Measurements from ENCODE around the gene KDM4B.
"Not testable (repeated sequence)": the region's sequence is repeated elsewhere in the genome, so short reads cannot be mapped to it uniquely, and the experiment has no call there.

Gene KDM4B

GRCh38 chr19:4969292-4969771 is 419 bp downstream of the KDM4B start:
- DNase-seq: no peak

- DNase-seq: no peak
These were observed 1.0 kb downstream of the KDM4B start for GRCh38 chr19:4969772-4970531.

- DNase-seq: no peak
These were observed 1.9 kb downstream of the KDM4B start for GRCh38 chr19:4970558-4971423.

- peak in 1 of 4 experiments; percentile 9 for DNase-seq
These were observed 2.5 kb downstream of the KDM4B start for GRCh38 chr19:4971424-4971793.

- no peak for DNase-seq
These were observed 3.0 kb downstream of the KDM4B start for GRCh38 chr19:4971816-4972495.

- DNase-seq: no peak
These were observed 3.8 kb downstream of the KDM4B start for GRCh38 chr19:4972509-4973230.

- no peak for DNase-seq
These were observed 6.1 kb downstream of the KDM4B start for GRCh38 chr19:4974880-4975469.

GRCh38 chr19:4975601-4976000 is 6.7 kb downstream of the KDM4B start:
- DNase-seq: not testable (repeated sequence)

GRCh38 chr19:4976401-4977298 is 7.7 kb downstream of the KDM4B start:
- DNase-seq: no peak

- DNase-seq: no peak
These were observed 8.6 kb downstream of the KDM4B start for GRCh38 chr19:4977299-4978174.

- DNase-seq: no peak
These were observed 10.4 kb downstream of the KDM4B start for GRCh38 chr19:4979211-4979807.

- DNase-seq: no peak
These were observed 11.2 kb downstream of the KDM4B start for GRCh38 chr19:4980067-4980466.

GRCh38 chr19:4980838-4981680 is 12.1 kb downstream of the KDM4B start:
- no peak for DNase-seq

- no peak for DNase-seq
These were observed 12.7 kb downstream of the KDM4B start for GRCh38 chr19:4981681-4981958.

- DNase-seq: no peak
These were observed 14.6 kb downstream of the KDM4B start for GRCh38 chr19:4983346-4984105.

GRCh38 chr19:4984106-4984380 is 15.1 kb downstream of the KDM4B start:
- DNase-seq: no peak

- no peak for DNase-seq
These were observed 15.6 kb downstream of the KDM4B start for GRCh38 chr19:4984438-4984990.

GRCh38 chr19:4985551-4985991 is 16.7 kb downstream of the KDM4B start:
- no peak for DNase-seq
